HL-60 (cell line): ENCODE measurements around the gene SLC22A23.

Experiments used
- DNase-seq, 2 experiments: peaks; one replicate each; pipeline ENCODE4 v3.0.0-alpha.2; 2010 to 2020; ENCODE audit warnings: low read depth in 1 of 2, low spot score in 1 of 2
- H3K27ac ChIP-seq: fragments of 250-450 bp; sonication (Bioruptor Pico); replicated peaks from 2 replicates; pipeline ENCODE4 v1.5.1; 2020; ENCODE audit warnings: mild to moderate bottlenecking, moderate library complexity
- H3K27me3 ChIP-seq: fragments of 250-450 bp; sonication (Bioruptor Pico); 2 replicates; pipeline ENCODE4 v1.5.1; 2021; ENCODE audit warnings: mild to moderate bottlenecking, moderate library complexity; ENCODE audit not compliant: insufficient read depth, poor library complexity, severe bottlenecking
- H3K4me3 ChIP-seq: replicated peaks from 2 replicates; pipeline ENCODE4 v1.5.1; 2011; ENCODE audit warnings: mild to moderate bottlenecking, control low read depth, low read length; ENCODE audit not compliant: insufficient read depth
- GABPA ChIP-seq: IDR thresholded peaks from 2 replicates; pipeline ENCODE4 v1.6.1; 2012; ENCODE audit warnings: low read depth
- POLR2AphosphoS5 ChIP-seq: IDR thresholded peaks from 2 replicates; pipeline ENCODE4 v1.6.1; 2012; ENCODE audit warnings: low read depth
- REST ChIP-seq: IDR thresholded peaks from 2 replicates; pipeline ENCODE4 v1.6.1; 2012; ENCODE audit warnings: low read depth; ENCODE audit not compliant: insufficient replicate concordance
- SPI1 ChIP-seq: IDR thresholded peaks from 2 replicates; pipeline ENCODE4 v1.6.1; 2012; ENCODE audit warnings: low read depth, mild to moderate bottlenecking, borderline replicate concordance
- TF ChIP-seq, protein P1 (sequence below): IDR thresholded peaks from one replicate; pipeline ENCODE4 v1.5.1; 2011; ENCODE audit warnings: low read length, control low read depth, inconsistent platforms; ENCODE audit not compliant: insufficient read depth

The SLC22A23 gene

DNA sequence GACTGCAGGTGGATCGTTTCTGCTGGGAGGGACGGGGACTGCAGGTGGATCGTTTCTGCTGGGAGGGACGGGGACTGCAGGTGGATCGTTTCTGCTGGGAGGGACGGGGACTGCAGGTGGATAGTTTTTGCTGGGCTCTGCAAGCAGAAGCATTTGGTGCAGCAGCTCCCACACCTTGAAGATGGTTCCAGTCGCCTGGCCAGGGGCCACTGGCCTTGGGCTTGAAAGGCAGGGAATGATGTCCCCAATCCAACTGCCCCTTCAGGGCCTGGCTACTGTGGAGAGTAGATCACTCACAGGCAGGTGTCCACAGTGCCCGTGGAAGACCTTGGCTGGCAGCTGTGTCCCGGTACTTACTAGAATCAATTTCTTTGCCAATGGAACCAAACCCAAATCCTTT is 129.9 kb downstream of the SLC22A23 start:
- Histone ChIP-seq H3K4me3 (no peak overlapping the region), H3K27ac (no peak overlapping the region), H3K27me3 (peaks cover 10% of the 10 kb centered on the region)
- TF ChIP-seq POLR2AphosphoS5, result no peak
- no peak for DNase-seq

- Histone ChIP-seq H3K4me3 (no peak overlapping the region), H3K27me3 (peaks cover 10% of the 10 kb centered on the region), H3K27ac (no peak overlapping the region)
- no peak for TF ChIP-seq REST
- TF ChIP-seq, protein P1, sequence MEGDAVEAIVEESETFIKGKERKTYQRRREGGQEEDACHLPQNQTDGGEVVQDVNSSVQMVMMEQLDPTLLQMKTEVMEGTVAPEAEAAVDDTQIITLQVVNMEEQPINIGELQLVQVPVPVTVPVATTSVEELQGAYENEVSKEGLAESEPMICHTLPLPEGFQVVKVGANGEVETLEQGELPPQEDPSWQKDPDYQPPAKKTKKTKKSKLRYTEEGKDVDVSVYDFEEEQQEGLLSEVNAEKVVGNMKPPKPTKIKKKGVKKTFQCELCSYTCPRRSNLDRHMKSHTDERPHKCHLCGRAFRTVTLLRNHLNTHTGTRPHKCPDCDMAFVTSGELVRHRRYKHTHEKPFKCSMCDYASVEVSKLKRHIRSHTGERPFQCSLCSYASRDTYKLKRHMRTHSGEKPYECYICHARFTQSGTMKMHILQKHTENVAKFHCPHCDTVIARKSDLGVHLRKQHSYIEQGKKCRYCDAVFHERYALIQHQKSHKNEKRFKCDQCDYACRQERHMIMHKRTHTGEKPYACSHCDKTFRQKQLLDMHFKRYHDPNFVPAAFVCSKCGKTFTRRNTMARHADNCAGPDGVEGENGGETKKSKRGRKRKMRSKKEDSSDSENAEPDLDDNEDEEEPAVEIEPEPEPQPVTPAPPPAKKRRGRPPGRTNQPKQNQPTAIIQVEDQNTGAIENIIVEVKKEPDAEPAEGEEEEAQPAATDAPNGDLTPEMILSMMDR, result no peak
- TF ChIP-seq SPI1, result no peak
- no peak for TF ChIP-seq GABPA
- TF ChIP-seq POLR2AphosphoS5, result no peak
- no peak for DNase-seq
Observed at GRCh38 chr6:3326184-3326971, 130.5 kb downstream of the SLC22A23 start.

DNA sequence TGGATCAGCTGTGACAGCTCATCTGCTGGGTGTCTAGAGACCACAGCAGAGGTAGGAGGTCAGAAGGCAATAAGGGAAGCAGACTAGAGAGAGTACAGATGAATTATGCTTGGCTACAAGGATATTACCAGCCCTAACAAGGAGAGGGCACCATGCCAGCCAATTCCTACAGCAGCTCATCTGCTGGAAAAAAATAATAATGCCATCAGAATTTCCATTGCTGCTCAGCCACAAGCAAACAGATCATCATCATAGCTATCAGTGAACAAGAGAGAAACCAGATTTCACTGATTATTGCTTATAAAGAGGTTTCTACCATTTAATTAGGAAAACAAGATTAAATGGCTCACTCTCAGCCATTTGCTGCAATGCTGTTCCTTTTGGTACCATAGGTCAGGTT is 131.6 kb downstream of the SLC22A23 start:
- TF ChIP-seq SPI1 (no peak), REST (no peak), GABPA (no peak), POLR2AphosphoS5 (no peak)
- TF ChIP-seq, protein P1, result no peak
- Histone ChIP-seq H3K27me3 (peaks cover 10% of the 10 kb centered on the region), H3K27ac (no peak overlapping the region), H3K4me3 (no peak overlapping the region)
- no peak for DNase-seq

DNA sequence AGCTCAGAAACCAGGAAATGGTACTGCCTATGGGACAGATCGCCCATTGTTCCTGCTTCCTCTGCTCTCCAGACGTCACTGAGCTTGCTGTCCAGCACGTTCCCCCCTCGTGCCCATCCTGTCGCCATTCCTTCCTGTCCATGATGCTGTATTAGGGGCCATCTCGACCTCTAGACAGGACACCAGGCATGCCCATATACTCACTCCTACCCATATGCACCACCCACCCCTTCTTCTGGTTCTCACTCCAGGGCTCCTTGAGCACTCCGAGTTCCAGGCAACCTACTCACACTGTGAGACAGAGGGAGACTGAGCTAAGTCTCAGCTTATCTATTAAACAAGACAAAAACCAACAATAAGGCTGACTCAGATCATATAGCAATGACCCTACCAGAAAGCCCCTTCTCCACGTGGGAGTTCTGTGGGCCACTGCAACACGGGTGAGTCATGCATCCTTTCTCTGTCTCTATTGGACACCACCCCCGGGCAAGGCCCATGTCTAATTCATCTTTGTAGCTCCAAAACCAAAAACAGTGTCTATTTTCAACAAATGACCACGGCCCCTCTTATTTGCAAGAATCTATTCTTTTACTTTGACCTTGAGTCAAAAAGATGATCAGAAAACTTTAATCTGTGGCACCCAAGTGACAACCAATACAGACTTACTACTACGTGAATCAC is 132.4 kb downstream of the SLC22A23 start:
- H3K4me3 ChIP-seq, result no peak overlapping the region
- TF ChIP-seq, protein P1, result no peak
- TF ChIP-seq SPI1 (no peak), REST (no peak), POLR2AphosphoS5 (no peak), GABPA (no peak)
- peaks cover 10% of the 10 kb centered on the region for H3K27me3 ChIP-seq
- DNase-seq, result no peak
- no peak overlapping the region for H3K27ac ChIP-seq
